Breast epithelium (tissue), 3 donors: ENCODE results near the gene VGF.

Experiments used
- POLR2AphosphoS5 ChIP-seq, 3 donors: sonication (generic); formaldehyde crosslinking; IDR thresholded peaks; one replicate each; pipeline ENCODE4 v1.6.1; 2017; ENCODE audit warnings: antibody characterized with exemption in 3 of 3
- TF ChIP-seq, protein P1 (sequence below), 3 donors: fragments of 450-650 bp; IDR thresholded peaks; one replicate each; pipeline ENCODE4 v1.5.1; 2016 to 2017; ENCODE audit warnings: antibody characterized with exemption in 3 of 3, mild to moderate bottlenecking in 3 of 3, moderate library complexity in 3 of 3

DNA sequence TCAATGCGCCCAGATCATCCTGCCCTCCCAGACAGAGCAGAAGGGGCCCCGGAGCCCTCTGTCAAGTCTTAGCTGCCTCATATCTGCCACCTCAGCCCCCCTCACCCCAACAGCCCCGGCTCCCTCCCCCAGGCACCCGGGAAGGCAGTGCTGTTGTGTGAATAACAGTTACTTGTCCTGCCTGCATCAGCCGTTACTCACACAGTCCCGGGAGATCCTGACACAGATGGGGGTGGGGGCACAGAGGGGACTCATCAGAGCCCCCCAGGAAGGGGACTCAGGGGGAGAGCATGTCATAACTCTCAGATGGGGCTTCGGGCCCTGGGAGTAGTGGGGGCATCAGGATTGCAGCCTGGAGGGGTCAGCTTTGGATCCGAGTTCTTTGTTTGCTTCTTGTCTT lies 50.9 kb downstream of the VGF start:
- TF ChIP-seq, protein P1, sequence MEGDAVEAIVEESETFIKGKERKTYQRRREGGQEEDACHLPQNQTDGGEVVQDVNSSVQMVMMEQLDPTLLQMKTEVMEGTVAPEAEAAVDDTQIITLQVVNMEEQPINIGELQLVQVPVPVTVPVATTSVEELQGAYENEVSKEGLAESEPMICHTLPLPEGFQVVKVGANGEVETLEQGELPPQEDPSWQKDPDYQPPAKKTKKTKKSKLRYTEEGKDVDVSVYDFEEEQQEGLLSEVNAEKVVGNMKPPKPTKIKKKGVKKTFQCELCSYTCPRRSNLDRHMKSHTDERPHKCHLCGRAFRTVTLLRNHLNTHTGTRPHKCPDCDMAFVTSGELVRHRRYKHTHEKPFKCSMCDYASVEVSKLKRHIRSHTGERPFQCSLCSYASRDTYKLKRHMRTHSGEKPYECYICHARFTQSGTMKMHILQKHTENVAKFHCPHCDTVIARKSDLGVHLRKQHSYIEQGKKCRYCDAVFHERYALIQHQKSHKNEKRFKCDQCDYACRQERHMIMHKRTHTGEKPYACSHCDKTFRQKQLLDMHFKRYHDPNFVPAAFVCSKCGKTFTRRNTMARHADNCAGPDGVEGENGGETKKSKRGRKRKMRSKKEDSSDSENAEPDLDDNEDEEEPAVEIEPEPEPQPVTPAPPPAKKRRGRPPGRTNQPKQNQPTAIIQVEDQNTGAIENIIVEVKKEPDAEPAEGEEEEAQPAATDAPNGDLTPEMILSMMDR (IDR thresholded peaks at IDR 0.05): no peak
- no peak for TF ChIP-seq POLR2AphosphoS5 (IDR thresholded peaks at IDR 0.05)
